Dedifferentiated amniotic fluid mesenchymal stem cell (primary cell): ENCODE results near the gene TAS2R30.
A peak's percentile ranks its signal among the peaks of the same experiment; 100 is the strongest.
"Not testable (repeated sequence)": the region's sequence is repeated elsewhere in the genome, so short reads cannot be mapped to it uniquely, and the experiment has no call there.

Source experiments
- DNase-seq: peaks from one replicate; pipeline ENCODE4 v3.0.0-alpha.2; 2016; ENCODE audit errors: extremely low spot score

TAS2R30 gene

GRCh38 chr12:11130382-11130781 is 4.1 kb downstream of the TAS2R30 start:
- no peak for DNase-seq

DNA sequence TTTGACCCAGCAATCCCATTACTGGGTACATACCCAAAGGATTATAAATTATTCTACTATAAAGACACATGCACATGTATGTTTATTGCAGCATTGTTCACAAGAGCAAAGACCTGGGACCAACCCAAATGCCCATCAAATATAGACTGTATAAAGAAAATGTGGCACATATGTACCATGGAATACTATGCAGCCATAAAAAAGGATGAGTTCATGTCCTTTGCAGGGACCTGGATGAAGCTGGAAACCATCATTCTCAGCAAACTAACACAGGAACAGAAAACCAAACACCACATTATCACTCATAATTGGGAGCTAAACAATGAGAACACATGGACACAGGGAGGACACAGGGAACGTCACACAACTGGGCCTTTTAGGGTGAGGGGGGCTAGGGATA is 20.3 kb downstream of the TAS2R30 start:
- not testable (repeated sequence) for DNase-seq

DNA sequence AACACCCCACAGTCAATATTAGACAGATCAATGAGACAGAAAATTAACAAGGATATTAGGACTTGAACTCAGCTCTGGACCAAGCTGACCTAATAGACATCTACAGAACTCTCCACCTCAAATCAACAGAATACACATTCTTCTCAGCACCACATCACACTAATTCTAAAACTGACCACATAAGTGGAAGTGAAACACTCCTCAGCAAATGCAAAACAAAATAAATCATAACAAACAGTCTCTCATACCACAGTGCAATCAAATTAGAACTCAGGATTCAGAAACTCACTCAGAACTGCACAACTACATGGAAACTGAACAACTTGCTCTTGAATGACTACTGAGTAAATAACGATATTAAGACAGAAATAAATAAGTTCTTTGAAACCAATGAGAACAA is 23.2 kb downstream of the TAS2R30 start:
- DNase-seq, result not testable (repeated sequence)

- no peak for DNase-seq
Observed at GRCh38 chr12:11108862-11109261, 25.6 kb downstream of the TAS2R30 start.

GRCh38 chr12:11107719-11108118 is 26.7 kb downstream of the TAS2R30 start:
- peak; percentile 11 for DNase-seq

GRCh38 chr12:11106288-11106687 is 28.2 kb downstream of the TAS2R30 start:
- DNase-seq, result peak; percentile 9

DNA sequence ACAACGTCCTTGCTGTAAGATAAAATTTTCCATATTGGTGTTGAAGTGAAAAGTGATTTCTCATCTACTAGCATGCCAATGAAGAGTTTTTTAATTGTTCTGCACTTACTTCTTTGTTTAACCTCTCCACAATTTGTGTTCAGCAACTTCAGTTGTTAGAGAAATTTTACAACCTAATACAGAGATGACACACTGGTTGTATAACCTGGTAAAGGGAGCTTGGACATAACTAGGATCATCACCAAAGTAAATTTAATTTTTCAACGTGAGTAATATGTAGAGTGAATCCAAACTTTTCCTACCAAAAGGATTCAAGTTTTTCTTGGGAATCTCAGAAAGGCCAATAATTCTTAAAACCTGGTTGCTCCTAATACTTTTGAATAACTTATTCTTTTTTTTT is 28.9 kb downstream of the TAS2R30 start:
- no peak for DNase-seq

DNA sequence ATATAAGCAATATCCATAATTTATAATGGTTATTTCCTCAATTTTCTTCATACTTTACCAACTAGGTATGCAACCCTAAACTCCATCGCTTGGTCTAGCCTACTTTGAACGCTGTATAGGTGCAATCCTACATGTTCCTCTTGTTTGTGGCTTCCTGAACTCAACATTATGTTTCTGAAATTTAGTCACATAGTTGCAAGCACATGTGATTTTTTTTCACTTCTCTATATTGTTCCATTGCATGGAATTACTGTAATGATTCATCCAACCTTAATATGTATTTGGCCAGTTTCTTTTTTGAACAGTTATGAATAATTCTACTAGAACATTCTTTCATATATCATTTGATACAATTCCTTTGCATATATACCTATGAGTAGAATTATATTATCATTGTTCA is 39.5 kb downstream of the TAS2R30 start:
- not testable (repeated sequence) for DNase-seq

DNA sequence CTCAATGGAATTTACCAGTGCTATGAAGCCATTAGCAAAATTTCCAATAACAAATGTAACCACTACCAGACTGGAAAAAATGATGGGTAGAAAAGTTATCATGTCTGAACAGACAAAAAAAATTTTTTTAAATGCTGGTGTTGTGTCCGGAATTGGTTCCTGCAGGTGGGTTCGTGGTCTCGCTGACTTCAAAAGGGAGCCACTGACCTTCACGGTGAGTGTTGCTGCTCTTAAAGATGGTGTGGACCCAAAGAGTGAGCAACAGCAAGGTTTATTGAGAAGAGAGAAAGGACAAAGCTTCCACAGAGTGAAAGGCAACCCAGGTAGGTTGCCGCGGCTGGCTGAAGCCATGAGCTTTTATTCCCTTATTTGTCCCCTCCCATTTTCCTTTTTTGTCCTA is 42.3 kb downstream of the TAS2R30 start, which contains the start of gene TAS2R43:
Gene TAS2R43, minus strand, starts transcription at position 186 of the 400 bp plus-strand sequence. Its CDS starts 84 bp downstream, at position 102.
- no peak for DNase-seq

- no peak for DNase-seq
Observed at GRCh38 chr12:11089246-11089645, 45.2 kb downstream of the TAS2R30 start.

DNA sequence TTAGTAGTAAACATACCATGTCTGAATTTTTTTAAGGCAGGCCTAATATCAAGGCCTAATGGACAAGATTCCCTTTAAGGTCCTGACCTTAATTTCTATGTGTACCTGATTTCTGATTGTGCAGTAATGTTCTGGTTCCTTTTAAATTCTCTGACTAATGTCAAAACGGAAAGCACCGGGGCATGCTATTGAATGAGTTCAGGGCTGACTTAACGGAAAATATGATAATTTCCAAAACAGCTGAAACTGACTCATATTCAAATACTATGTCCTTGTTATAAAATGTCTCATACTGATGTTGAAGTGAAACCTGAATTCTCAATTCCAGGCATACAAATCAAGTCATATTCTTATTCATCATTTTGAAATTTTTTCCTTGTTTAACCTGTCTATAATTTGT is 49.0 kb downstream of the TAS2R30 start:
- DNase-seq, result no peak
